Smooth muscle cell (in vitro differentiated cells): ENCODE results near the gene ADGRD1. TPM values are rescaled to one million over a fixed set of nuclear protein-coding genes. Genes with fewer than 3 reads are reported as not detected.

Source experiments
- DNase-seq: peaks from one replicate; lab custom pipeline; 2025; ENCODE audit not compliant: unreplicated experiment; lab: John Stamatoyannopoulos, UW
- H2AFZ ChIP-seq: fragments of 200-600 bp; sonication (generic); 2 replicates; pipeline ENCODE4 v1.6.0; 2016; ENCODE audit warnings: antibody characterized with exemption, low read depth, mild to moderate bottlenecking
- H3F3A ChIP-seq: fragments of 200-600 bp; sonication (generic); 2 replicates; pipeline ENCODE4 v1.6.0; 2017; ENCODE audit warnings: antibody characterized with exemption, low read depth
- H3K27ac ChIP-seq: fragments of 200-600 bp; sonication (generic); 2 replicates; pipeline ENCODE4 v1.5.1; 2016; ENCODE audit warnings: low read depth, mild to moderate bottlenecking
- H3K27me3 ChIP-seq: fragments of 200-600 bp; sonication (generic); 2 replicates; pipeline ENCODE4 v1.6.1; 2016; ENCODE audit warnings: low read depth, mild to moderate bottlenecking
- H3K36me3 ChIP-seq: fragments of 200-600 bp; sonication (generic); 2 replicates; pipeline ENCODE4 v1.5.1; 2016; ENCODE audit warnings: low read depth
- H3K4me1 ChIP-seq: fragments of 200-600 bp; sonication (generic); 2 replicates; pipeline ENCODE4 v1.5.1; 2016; ENCODE audit warnings: low read depth
- H3K4me2 ChIP-seq: fragments of 200-600 bp; sonication (generic); 2 replicates; pipeline ENCODE4 v1.6.0; 2016; ENCODE audit warnings: mild to moderate bottlenecking
- H3K4me3 ChIP-seq: fragments of 200-600 bp; sonication (generic); 2 replicates; pipeline ENCODE4 v1.5.1; 2016; ENCODE audit warnings: mild to moderate bottlenecking
- H3K79me2 ChIP-seq: fragments of 200-600 bp; sonication (generic); 2 replicates; pipeline ENCODE4 v1.6.0; 2016; ENCODE audit warnings: low read depth, mild to moderate bottlenecking
- H3K9ac ChIP-seq: fragments of 200-600 bp; sonication (generic); 2 replicates; pipeline ENCODE4 v1.6.0; 2016; ENCODE audit warnings: low read depth
- H3K9me3 ChIP-seq: fragments of 200-600 bp; sonication (generic); replicated peaks from 2 replicates; pipeline ENCODE4 v1.5.1; 2016; ENCODE audit warnings: low read depth
- H4K20me1 ChIP-seq: fragments of 200-600 bp; sonication (generic); 2 replicates; pipeline ENCODE4 v1.6.0; 2016; ENCODE audit warnings: low read depth
- WGBS: methylation state at CpG from one replicate; pipeline ENCODE4 v1.1.7; 2016; ENCODE audit warnings: low lambda C conversion rate; 5-methylcytosine and 5-hydroxymethylcytosine counted together
- polyA plus RNA-seq: library from polyadenylated mRNA; unstranded; fragments of >200 nt; fragmentation: Nextera tagmentation; extraction: Ambion mirVana; gene quantifications from 2 replicates; pipeline ENCODE4 v1.2.1, GENCODE V29; 2016
- total RNA-seq: library from RNA; depleted of rRNA; stranded (reverse); fragments of >200 nt; gene quantifications from 2 replicates; pipeline ENCODE4 v1.2.3, GENCODE V29; 2014
- TF ChIP-seq, protein P1 (sequence below): fragments of 200-600 bp; sonication (generic); IDR thresholded peaks from 2 replicates; pipeline ENCODE4 v1.5.1; 2017; ENCODE audit warnings: borderline replicate concordance, mild to moderate bottlenecking, antibody characterized with exemption; ENCODE audit not compliant: insufficient read depth, poor library complexity, severe bottlenecking

Gene ADGRD1
- total and polyA plus RNA-seq, 2 experiments from 2014 or later: 0.14 TPM; not detected in 1

DNA sequence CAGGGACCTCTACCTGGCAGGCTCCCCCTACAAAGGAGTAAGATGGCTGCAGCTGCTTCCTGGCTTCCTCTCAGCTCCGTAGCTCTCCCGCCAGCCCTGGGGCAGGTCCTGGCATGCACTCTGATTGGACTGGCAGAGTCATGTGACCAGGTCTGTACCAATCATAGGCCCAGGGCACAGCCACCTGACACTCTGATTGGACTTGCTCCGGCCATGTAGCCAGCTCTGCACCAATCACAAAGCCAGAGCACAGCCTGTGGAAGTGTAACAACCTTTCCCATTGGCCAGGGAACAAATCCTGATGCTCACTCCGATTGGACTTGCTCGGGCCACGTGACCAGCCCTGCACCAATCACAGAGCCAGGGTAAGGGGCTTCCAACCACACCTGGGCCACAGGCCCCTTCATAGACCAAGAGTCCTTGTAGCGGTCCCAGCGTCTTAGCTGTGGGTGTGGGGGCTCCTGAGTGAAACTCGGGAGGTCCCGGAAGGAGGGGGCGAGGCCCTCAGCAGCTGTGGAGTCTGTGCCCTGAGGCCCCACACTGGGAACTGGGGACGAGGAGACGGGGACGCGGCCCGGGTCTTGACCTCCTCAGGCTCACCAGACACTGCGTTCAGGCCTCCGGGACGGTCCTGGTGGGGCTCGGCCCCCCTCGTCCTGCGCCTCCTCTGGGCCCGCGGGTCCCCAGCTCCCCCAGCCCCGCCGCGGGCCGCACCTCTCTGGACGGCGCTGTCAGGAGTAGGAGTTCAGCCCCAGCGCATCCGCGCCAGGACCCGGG, 210.6 kb downstream of the ADGRD1 start:
- Histone ChIP-seq H3K79me2 (no peaks in the 10 kb centered on the region), H3F3A (no peaks in the 10 kb centered on the region), H4K20me1 (no peaks in the 10 kb centered on the region), H3K9ac (no peak overlapping the region), H3K4me3 (no peak overlapping the region), H2AFZ (no peak overlapping the region), H3K27ac (no peak overlapping the region), H3K9me3 (no peaks in the 10 kb centered on the region), H3K27me3 (no peaks in the 10 kb centered on the region), H3K36me3 (no peaks in the 10 kb centered on the region), H3K4me2 (no peak overlapping the region), H3K4me1 (no peaks in the 10 kb centered on the region)
- DNase-seq: no peak
- 96% methylated on average over 14 of the region's 34 CpGs for WGBS
- TF ChIP-seq, protein P1, sequence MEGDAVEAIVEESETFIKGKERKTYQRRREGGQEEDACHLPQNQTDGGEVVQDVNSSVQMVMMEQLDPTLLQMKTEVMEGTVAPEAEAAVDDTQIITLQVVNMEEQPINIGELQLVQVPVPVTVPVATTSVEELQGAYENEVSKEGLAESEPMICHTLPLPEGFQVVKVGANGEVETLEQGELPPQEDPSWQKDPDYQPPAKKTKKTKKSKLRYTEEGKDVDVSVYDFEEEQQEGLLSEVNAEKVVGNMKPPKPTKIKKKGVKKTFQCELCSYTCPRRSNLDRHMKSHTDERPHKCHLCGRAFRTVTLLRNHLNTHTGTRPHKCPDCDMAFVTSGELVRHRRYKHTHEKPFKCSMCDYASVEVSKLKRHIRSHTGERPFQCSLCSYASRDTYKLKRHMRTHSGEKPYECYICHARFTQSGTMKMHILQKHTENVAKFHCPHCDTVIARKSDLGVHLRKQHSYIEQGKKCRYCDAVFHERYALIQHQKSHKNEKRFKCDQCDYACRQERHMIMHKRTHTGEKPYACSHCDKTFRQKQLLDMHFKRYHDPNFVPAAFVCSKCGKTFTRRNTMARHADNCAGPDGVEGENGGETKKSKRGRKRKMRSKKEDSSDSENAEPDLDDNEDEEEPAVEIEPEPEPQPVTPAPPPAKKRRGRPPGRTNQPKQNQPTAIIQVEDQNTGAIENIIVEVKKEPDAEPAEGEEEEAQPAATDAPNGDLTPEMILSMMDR: no peak

DNA sequence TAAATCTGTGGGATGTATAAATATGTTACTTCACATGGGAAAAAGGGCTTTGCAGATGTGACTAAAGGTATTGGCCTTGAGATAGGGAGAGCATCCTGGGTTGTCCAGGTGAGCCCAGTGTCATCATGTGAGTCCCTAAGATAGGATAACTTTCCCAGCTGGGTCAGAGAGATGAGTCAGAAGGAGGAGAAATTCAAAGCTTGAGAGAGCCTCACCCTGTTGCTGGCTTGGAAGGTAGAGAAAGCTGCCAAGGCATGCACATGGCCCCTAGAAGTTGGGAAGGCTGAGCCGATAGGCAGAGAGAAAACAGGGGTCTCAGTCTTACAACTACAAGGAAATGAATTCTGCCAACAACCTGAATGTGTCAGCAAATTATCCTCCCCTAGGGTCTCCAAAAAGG, 213.0 kb downstream of the ADGRD1 start:
- TF ChIP-seq, protein P1: no peak
- no peaks in the 10 kb centered on the region for H3K27me3 ChIP-seq
- H3K79me2 ChIP-seq: no peaks in the 10 kb centered on the region
- H3K4me3 ChIP-seq: no peak overlapping the region
- no peak overlapping the region for H3K27ac ChIP-seq
- no peak overlapping the region for H3K9ac ChIP-seq
- no peak overlapping the region for H2AFZ ChIP-seq
- no peak for DNase-seq
- H3K4me1 ChIP-seq: no peaks in the 10 kb centered on the region
- H3F3A ChIP-seq: no peaks in the 10 kb centered on the region
- H3K4me2 ChIP-seq: no peak overlapping the region
- H3K36me3 ChIP-seq: no peaks in the 10 kb centered on the region
- WGBS: 94% methylated on average over 1 of the region's 1 CpG
- no peaks in the 10 kb centered on the region for H3K9me3 ChIP-seq
- no peaks in the 10 kb centered on the region for H4K20me1 ChIP-seq

DNA sequence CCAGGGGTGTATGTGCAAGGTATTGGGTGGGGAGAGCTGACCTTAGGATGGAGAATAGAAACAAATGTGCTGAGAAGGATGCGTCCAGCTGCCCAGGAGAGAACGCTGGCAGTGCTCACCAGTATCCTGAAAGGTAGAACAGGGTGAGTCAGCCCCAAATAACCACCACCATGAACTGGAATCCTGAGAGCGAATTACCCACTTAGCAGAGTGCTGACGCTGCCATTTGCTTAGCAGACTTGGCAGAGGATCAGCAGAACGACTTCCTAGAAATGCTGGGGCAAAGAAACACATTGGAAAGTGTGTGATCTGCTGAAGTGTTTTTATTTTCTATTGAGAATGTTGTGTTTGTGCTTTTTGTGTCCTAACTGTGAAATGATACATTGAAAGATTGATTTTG, 213.6 kb downstream of the ADGRD1 start:
- H3K4me2 ChIP-seq: no peak overlapping the region
- no peak overlapping the region for H3K27ac ChIP-seq
- H3F3A ChIP-seq: no peaks in the 10 kb centered on the region
- H3K27me3 ChIP-seq: no peaks in the 10 kb centered on the region
- no peak overlapping the region for H3K4me3 ChIP-seq
- no peaks in the 10 kb centered on the region for H3K9me3 ChIP-seq
- 72% methylated on average over 5 of the region's 5 CpGs for WGBS
- H3K4me1 ChIP-seq: no peaks in the 10 kb centered on the region
- no peaks in the 10 kb centered on the region for H3K79me2 ChIP-seq
- no peak overlapping the region for H2AFZ ChIP-seq
- no peak overlapping the region for H3K9ac ChIP-seq
- DNase-seq: no peak
- no peaks in the 10 kb centered on the region for H4K20me1 ChIP-seq
- TF ChIP-seq, protein P1: no peak
- H3K36me3 ChIP-seq: no peaks in the 10 kb centered on the region

DNA sequence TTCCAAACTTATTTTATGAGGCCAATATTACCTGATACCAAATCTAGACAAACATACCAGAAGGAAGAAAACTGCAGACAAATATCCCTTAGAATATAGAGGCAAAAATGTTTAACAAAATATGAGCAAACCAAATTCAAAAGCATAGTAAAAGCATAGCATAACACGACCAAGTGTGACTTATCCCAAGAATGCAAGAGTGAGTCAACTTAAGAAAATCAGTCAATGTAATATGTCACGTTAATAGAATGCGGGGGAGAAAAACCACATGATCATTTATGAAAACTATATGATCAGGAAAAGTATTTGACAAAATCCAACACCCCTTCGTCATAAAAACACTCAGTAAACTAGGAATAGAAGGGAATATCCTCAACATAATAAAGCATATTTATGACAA, 217.3 kb downstream of the ADGRD1 start:
- 59% methylated on average over 4 of the region's 4 CpGs for WGBS
- Histone ChIP-seq H3K4me3 (no peak overlapping the region), H3K4me1 (no peaks in the 10 kb centered on the region), H3K27me3 (no peaks in the 10 kb centered on the region), H3K9ac (no peak overlapping the region), H3F3A (no peaks in the 10 kb centered on the region), H3K27ac (no peak overlapping the region), H2AFZ (no peak overlapping the region), H3K79me2 (no peaks in the 10 kb centered on the region), H4K20me1 (no peaks in the 10 kb centered on the region), H3K9me3 (no peaks in the 10 kb centered on the region), H3K4me2 (no peak overlapping the region), H3K36me3 (no peaks in the 10 kb centered on the region)
- TF ChIP-seq, protein P1: no peak
- DNase-seq: no peak
